Right renal cortex interstitium (tissue), 3 donors: ENCODE data around the gene RAPGEF5. TPM values are rescaled to one million over a fixed set of nuclear protein-coding genes. Genes with fewer than 3 reads are reported as not detected.

Experiments
- DNase-seq, 3 donors: peaks; one replicate each; pipeline ENCODE4 v3.0.0-alpha.2; 2013; ENCODE audit warnings: low read depth in 3 of 3, low spot score in 2 of 3
- polyA plus RNA-seq, 3 donors: library from polyadenylated mRNA; unstranded; fragments of 120-200 nt; gene quantifications; one replicate each; pipeline ENCODE4 v1.2.1, GENCODE V29; 2013; ENCODE audit not compliant: insufficient read length in 3 of 3

Gene RAPGEF5
- polyA plus RNA-seq, 3 donors, result 37.3 to 42.1 (median 38.1) TPM

DNA sequence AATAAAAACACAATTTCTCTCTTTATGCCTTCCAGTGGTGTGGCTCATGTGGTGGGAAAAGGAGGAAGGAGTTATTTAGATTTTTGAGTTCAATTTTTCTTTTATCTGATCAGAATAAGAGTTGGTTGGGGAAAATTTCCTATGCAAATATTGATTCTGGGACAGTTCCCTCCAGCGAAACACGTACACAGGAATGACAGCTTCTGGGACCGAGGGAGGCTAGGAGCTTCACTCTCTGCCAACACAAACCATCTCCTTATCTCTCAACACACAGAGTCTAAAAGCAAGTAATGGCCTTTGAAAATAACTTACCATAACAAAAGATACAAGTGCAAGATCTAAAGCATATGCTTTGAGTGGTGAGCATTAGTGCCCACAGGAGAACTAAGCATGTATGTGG lies 122.7 kb downstream of the RAPGEF5 start:
- no peak for DNase-seq

DNA sequence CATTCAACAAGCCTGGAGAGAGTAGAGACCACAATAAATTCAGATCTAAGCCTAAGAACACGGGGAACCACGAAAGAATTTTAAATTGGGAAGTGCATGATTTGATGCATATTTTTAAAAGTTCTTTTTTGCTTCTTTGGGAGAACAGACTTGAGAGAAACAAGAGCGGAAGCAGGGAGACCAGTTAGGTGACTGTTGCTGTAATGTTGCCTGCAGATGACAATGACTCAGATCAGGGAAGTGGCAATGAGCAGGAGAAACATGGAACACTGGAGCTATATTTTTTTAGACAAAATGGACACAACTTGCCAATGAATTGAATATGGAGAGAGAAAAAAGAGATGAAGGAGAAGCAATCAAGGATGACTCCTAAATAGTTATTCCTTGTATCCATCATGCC lies 125.1 kb downstream of the RAPGEF5 start:
- DNase-seq, result no peak

DNA sequence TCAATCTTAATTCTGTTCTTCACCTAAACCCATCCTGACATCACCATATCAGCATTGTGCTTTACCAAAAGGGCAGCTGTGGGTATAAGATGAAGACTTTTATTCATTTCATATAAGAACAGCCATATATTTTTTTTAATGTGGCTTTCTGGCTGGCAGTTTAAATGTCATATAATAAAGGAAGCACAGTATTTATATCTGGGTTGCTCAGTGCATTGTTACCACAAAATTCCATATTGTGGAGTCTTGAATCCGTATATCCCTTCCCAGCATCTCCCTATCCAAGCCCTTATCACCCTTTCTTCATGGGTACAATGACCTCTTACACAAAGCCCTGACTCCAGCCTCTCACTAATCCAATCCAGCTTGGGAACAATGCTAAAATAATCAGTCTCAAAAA lies 125.8 kb downstream of the RAPGEF5 start:
- DNase-seq, result no peak

- no peak for DNase-seq
Measured at GRCh38 chr7:22230238-22230637, 126.7 kb downstream of the RAPGEF5 start.

GRCh38 chr7:22229148-22229547 lies 127.8 kb downstream of the RAPGEF5 start:
- DNase-seq, result no peak

- DNase-seq, result no peak
Measured at GRCh38 chr7:22223807-22224206, 133.1 kb downstream of the RAPGEF5 start.

GRCh38 chr7:22220941-22221340 lies 136.0 kb downstream of the RAPGEF5 start:
- DNase-seq, result no peak

- no peak for DNase-seq
Measured at GRCh38 chr7:22219739-22220493, 137.0 kb downstream of the RAPGEF5 start.

GRCh38 chr7:22219036-22219435 lies 137.9 kb downstream of the RAPGEF5 start:
- no peak for DNase-seq

- DNase-seq, result no peak
Measured at GRCh38 chr7:22216832-22217475, 140.0 kb downstream of the RAPGEF5 start.

DNA sequence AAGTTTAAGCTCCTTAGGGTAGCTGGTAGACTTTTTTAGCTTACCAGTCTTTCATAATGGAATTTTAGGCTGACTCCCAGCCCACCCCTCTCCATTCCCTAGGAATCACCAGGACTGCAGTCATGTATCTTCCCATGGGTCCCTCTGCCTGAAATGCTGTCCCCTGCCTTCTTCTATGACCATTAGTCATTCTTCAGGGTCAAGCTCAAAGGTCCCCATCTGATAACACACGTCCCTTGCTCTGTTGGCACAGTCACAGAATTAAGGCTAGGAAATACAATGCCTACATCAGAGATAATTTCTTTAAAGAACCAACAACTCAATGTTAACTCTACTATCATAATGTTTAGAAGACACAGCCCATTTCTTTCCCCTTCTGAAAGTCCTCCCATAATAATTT lies 140.6 kb downstream of the RAPGEF5 start:
- DNase-seq, result no peak

GRCh38 chr7:22214000-22214399 lies 143.0 kb downstream of the RAPGEF5 start:
- no peak for DNase-seq

DNA sequence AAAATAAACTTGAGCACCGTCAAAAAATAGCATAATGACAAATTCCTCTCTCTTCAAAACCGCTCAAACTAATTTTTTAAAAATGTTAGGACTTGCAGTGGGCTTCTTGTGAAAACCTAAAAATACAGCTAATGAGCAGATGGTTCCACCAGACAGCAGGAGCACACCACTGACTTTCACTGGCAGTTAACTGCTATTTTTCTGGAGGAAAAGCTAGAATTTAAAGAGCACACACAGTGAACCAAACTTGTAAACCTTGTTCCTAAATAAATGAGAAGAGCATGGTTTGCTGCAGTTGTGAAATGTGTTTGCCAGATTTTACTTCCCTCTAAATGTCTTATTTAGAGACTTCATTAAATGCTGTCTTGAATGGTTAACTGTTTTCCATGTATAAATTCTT lies 143.9 kb downstream of the RAPGEF5 start:
- no peak for DNase-seq

DNA sequence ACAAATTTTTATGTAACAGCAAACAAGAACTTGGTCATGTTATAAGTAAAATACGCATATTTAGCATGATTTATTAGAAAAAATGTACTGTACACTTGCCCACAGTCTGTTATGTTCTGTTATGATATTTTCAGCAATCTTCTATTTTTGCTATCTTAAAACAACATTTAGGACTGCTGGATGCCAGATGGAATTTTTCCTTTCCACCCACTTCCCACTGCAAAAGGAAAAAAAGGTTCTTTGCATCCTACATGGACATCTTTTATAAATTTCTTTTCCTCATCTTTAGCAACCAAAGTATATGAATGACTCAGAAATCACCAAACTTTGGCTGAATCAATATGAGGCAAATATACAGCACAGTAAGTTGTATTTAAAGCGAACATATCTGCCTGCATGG lies 146.0 kb downstream of the RAPGEF5 start:
- no peak for DNase-seq

GRCh38 chr7:22210355-22210754 lies 146.6 kb downstream of the RAPGEF5 start:
- DNase-seq, result no peak

- no peak for DNase-seq
Measured at GRCh38 chr7:22208799-22209198, 148.2 kb downstream of the RAPGEF5 start.

DNA sequence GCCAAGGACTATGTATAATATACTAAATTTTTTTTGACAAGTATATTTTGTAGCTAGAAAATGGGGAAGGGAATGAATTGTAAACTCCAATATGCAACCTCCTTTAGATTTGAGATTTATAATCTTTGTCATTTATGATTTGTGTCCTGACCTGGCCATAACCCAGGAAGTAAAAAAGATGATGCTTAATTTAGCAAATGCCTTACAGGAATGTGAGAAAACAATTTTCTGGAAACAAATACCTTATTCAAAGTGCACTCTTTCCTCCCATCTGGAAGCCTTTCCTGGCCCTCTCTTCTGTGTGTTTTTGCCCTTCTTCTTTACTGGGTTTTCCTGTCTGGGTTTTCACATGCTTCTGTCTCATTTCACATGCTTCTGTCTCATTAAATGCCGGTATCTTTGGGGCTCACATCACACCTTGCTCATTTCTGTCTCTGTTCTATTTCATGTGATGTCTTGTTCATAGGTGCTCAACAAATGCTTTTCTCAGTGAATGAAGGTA lies 149.2 kb downstream of the RAPGEF5 start:
- DNase-seq, result no peak

GRCh38 chr7:22205631-22206030 lies 151.3 kb downstream of the RAPGEF5 start:
- no peak for DNase-seq

GRCh38 chr7:22204312-22204711 lies 152.6 kb downstream of the RAPGEF5 start:
- no peak for DNase-seq

GRCh38 chr7:22202141-22202540 lies 154.8 kb downstream of the RAPGEF5 start:
- no peak for DNase-seq

GRCh38 chr7:22201186-22201880 lies 155.6 kb downstream of the RAPGEF5 start:
- no peak for DNase-seq

GRCh38 chr7:22200777-22201176 lies 156.2 kb downstream of the RAPGEF5 start:
- no peak for DNase-seq
